AG04450 (cell line): Measurements from ENCODE around the gene OR52J3. TPM values are rescaled to one million over a fixed set of nuclear protein-coding genes. Genes with fewer than 3 reads are reported as not detected.

ENCODE experiments used
- CTCF ChIA-PET: fragments of 300-600, 350-600 bp; formaldehyde crosslinking; extraction: SDS; loops from one replicate; lab custom pipeline; 2022; ENCODE audit warnings: antibody characterized with exemption, inconsistent platforms; lab: Charles Lee
- POLR2A ChIA-PET: fragments of 350-600 bp; formaldehyde crosslinking; extraction: SDS; loops from one replicate; lab custom pipeline; 2021; ENCODE audit warnings: antibody characterized with exemption, inconsistent platforms; lab: Yijun Ruan, JAX
- DNase-seq: peaks from one replicate; pipeline ENCODE4 v3.0.0-alpha.2; 2011; ENCODE audit warnings: low read depth, low spot score
- H3K27ac ChIP-seq: one replicate; pipeline ENCODE4 v1.5.1; 2012; ENCODE audit warnings: low read depth, low read length, control low read depth
- H3K27me3 ChIP-seq: one replicate; pipeline ENCODE4 v1.6.0; 2012; ENCODE audit warnings: low read length; ENCODE audit not compliant: control insufficient read depth, insufficient read depth
- H3K4me3 ChIP-seq: 2 replicates; pipeline ENCODE4 v1.5.1; 2011; ENCODE audit warnings: mild to moderate bottlenecking, low read depth, low read length, control low read depth
- H3K9me3 ChIP-seq: 2 replicates; pipeline ENCODE4 v1.5.1; 2012; ENCODE audit warnings: low read length; ENCODE audit not compliant: control insufficient read depth, insufficient read depth
- polyA plus RNA-seq: library from polyadenylated mRNA; depleted of rRNA; stranded (reverse); fragments of >200 nt; gene quantifications from 2 replicates; pipeline ENCODE4 v1.2.3, GENCODE V29; 2011; rRNA removed
- TF ChIP-seq, protein P1 (sequence below): IDR thresholded peaks from 2 replicates; pipeline ENCODE4 v1.5.1; 2011; ENCODE audit warnings: low read depth, low read length, control low read depth, inconsistent platforms

Gene OR52J3
- polyA plus RNA-seq, 1 experiment = not detected

DNA sequence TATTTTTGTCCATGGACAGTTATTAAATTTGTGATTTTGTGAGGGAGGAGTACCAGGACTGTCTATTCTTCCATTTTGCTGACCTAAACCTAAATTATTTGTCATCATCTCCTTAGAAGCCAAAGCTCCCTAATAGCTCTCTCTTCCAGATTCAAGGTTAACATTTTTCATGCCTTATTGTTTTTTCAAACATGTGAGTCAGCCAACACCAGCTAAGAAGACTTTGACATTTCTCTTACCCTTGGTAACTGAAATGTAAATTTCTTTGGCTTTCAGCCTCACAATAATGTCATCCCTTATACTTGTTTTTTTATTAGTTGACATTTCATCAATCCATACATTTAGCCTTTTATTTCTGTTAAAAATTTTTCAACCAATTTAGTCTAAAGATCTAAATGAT is 42.2 kb downstream of the OR52J3 start:
- no peak for DNase-seq
- Histone ChIP-seq H3K9me3 (no peaks in the 10 kb centered on the region), H3K27ac (no peak overlapping the region), H3K4me3 (no peak overlapping the region), H3K27me3 (no peaks in the 10 kb centered on the region)
- ChIA-PET POLR2A (no interaction called here), CTCF (no interaction called here)
- TF ChIP-seq, protein P1, sequence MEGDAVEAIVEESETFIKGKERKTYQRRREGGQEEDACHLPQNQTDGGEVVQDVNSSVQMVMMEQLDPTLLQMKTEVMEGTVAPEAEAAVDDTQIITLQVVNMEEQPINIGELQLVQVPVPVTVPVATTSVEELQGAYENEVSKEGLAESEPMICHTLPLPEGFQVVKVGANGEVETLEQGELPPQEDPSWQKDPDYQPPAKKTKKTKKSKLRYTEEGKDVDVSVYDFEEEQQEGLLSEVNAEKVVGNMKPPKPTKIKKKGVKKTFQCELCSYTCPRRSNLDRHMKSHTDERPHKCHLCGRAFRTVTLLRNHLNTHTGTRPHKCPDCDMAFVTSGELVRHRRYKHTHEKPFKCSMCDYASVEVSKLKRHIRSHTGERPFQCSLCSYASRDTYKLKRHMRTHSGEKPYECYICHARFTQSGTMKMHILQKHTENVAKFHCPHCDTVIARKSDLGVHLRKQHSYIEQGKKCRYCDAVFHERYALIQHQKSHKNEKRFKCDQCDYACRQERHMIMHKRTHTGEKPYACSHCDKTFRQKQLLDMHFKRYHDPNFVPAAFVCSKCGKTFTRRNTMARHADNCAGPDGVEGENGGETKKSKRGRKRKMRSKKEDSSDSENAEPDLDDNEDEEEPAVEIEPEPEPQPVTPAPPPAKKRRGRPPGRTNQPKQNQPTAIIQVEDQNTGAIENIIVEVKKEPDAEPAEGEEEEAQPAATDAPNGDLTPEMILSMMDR = no peak

DNA sequence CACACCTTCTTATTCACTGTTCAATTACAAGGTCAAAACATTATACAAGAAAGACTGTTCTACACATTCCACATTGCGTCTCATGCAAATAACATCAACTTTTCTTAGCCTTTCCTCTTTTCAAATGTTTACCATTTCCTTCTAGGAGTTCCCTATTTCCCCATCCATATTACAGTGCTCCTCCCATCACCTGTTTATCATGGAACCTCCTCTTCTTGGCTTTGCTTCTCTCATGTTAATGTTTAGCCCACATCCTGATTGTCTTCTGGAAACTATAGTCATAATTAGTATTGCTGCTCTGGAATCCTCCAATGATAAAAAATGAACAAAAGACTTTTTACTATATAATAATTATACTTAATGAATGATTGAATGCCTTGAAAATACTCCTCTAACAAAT is 44.3 kb downstream of the OR52J3 start:
- CTCF ChIA-PET = no interaction called here
- TF ChIP-seq, protein P1 = no peak
- no peak for DNase-seq

DNA sequence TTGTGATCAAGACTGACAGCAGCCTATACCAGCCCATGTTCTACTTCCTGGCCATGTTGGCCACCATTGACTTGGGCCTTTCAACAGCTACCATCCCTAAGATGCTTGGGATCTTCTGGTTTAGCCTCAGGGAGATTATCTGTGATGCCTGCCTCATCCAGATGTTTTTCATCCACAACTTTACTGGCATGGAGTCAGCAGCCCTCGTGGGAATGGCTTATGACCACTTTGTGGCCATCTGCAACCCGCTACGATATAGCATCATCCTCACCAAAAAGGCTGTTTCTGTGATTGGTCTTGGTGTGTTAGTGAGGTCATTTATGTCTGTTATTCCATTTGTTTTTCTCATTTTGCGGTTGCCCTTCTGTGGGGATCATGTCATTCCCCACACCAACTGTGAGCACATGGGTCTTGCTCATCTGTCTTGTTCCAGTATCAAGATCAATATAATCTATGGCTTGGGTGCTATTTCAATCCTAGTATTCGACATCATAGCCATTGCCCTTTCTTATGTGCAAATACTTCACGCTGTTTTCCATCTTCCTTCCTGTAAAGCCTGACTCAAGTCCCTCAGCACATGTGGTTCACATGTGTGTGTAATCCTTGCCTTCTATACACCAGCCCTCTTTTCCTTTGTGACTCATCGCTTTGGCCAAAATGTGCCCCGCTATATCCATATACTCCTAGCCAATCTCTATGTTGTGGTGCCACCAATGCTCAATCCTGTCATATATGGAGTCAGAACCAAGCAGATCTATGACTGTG is 46.7 kb downstream of the OR52J3 start:
- Histone ChIP-seq H3K27ac (no peak overlapping the region), H3K9me3 (no peaks in the 10 kb centered on the region), H3K4me3 (no peak overlapping the region), H3K27me3 (no peaks in the 10 kb centered on the region)
- TF ChIP-seq, protein P1 = no peak
- ChIA-PET CTCF (interaction anchor here (1.1 kb wide), 1 partner anchor 31 kb away, joined by 4 read pairs; no protein-coding TSS in a partner anchor), POLR2A (no interaction called here)
- no peak for DNase-seq

More for the DNA sequence above, 44.3 kb downstream of the OR52J3 start:
- no peaks in the 10 kb centered on the region for H3K9me3 ChIP-seq
- no peaks in the 10 kb centered on the region for H3K27me3 ChIP-seq
- POLR2A ChIA-PET = no interaction called here
- H3K27ac ChIP-seq = no peak overlapping the region
- no peak overlapping the region for H3K4me3 ChIP-seq

DNA sequence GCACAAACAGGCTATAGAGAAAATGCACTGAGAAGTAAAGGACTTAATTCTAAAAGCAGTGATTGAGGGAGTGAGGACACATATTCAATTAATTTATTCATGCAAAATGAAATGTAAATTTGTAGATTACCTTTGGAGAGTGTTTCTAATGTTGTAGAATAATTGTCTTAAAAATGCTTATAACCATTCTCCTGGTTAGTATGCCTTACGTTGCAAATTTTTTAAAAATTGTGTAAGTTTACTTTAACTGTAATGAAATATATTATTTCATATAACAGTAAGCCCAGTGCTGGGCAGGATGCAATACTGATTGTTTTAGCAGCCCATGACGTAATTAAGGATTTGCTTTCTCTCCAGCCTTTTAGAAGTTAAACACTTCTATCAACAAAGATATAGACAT is 49.7 kb downstream of the OR52J3 start:
- Histone ChIP-seq H3K27me3 (no peaks in the 10 kb centered on the region), H3K4me3 (no peak overlapping the region), H3K27ac (no peak overlapping the region), H3K9me3 (no peaks in the 10 kb centered on the region)
- TF ChIP-seq, protein P1 = no peak
- no peak for DNase-seq
- ChIA-PET CTCF (no interaction called here), POLR2A (no interaction called here)

Other genes starting within 250 kb of the OR52J3 start
- not detected in 2 replicates for gene OR52R1, start 242.1 kb upstream of the OR52J3 start, polyA plus RNA-seq
- not detected in 2 replicates for gene OR51F2, start 225.2 kb upstream of the OR52J3 start, polyA plus RNA-seq
- gene OR51S1, start 197.3 kb upstream of the OR52J3 start, polyA plus RNA-seq = not detected in 2 replicates
- gene OR51T1, start 164.6 kb upstream of the OR52J3 start, polyA plus RNA-seq = not detected in 2 replicates
- gene OR51A7, start 142.7 kb upstream of the OR52J3 start, polyA plus RNA-seq = not detected in 2 replicates
- not detected in 2 replicates for gene OR51G2, start 127.2 kb upstream of the OR52J3 start, polyA plus RNA-seq
- gene OR51G1, start 122.2 kb upstream of the OR52J3 start, polyA plus RNA-seq = not detected in 2 replicates
- not detected in 2 replicates for gene OR51A4, start 98.9 kb upstream of the OR52J3 start, polyA plus RNA-seq
- gene OR51A2, start 90.8 kb upstream of the OR52J3 start, polyA plus RNA-seq = not detected in 2 replicates
- not detected in 2 replicates for gene OR51L1, start 51.7 kb upstream of the OR52J3 start, polyA plus RNA-seq
- not detected in 2 replicates for gene OR52E2, start 13.1 kb downstream of the OR52J3 start, polyA plus RNA-seq
- not detected in 2 replicates for gene OR52E1, start 23.0 kb downstream of the OR52J3 start, polyA plus RNA-seq
- gene OR52A5, start 91.8 kb downstream of the OR52J3 start, polyA plus RNA-seq = not detected in 2 replicates
- gene OR52A1, start 108.2 kb downstream of the OR52J3 start, polyA plus RNA-seq = not detected in 2 replicates
- gene OR51V1, start 154.2 kb downstream of the OR52J3 start, polyA plus RNA-seq = not detected in 2 replicates
- gene HBB, start 180.5 kb downstream of the OR52J3 start, polyA plus RNA-seq = 0.22 and 0.26 TPM in 2 replicates
- gene HBD, start 188.0 kb downstream of the OR52J3 start, polyA plus RNA-seq = 42.2 and 59.0 TPM in 2 replicates
- gene HBG1, start 203.3 kb downstream of the OR52J3 start, polyA plus RNA-seq = 0.41 and 0.45 TPM in 2 replicates
- 2.0 and 2.2 TPM in 2 replicates for gene HBG2, start 208.3 kb downstream of the OR52J3 start, polyA plus RNA-seq
- 8.3 TPM in 2 replicates for gene HBE1, start 223.4 kb downstream of the OR52J3 start, polyA plus RNA-seq